GM12801 (cell line): Measurements from ENCODE around the gene ADGRD1.

Experiments used
- TF ChIP-seq, protein P1 (sequence below): IDR thresholded peaks from one replicate; pipeline ENCODE4 v1.5.1; 2011; ENCODE audit warnings: control low read depth; ENCODE audit not compliant: insufficient read length; ENCODE audit errors: extremely low read depth

ADGRD1 gene

DNA sequence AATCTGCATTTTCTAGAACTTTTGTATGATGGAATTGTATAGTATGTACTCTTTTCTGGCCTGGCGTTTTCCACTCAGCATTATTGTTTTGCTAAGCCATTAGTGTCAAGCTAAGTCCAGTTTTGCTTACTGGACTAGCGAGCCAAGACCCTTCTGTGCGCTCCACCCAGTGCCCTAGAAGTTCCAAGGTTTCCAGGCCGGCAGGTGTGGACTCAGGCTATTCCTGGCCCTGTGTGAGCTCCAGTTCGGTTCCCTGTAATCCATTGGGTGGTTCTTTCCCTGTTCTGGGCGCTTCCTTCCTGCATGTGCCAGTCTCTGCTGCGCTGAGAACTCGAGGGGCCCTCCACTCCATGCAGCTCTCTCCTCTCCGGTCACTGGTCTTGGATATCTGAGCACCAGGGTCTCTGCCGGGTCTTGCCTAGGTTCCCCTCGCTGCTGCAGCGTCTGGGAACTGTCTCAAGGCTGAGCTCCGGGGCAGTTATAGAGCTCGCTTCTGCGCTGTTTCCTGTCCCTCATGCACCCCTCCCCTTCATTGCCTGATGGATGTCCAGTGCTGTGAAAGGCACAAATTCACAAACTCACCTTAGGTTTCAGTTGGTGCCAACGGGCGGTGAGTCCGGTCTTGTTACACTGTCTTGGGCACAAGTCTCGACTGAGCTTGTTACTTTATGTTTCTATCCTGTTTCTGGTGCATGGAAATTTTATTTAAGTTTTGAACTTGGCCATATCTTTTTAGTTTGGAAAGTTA lies 100.8 kb downstream of the ADGRD1 start:
- TF ChIP-seq, protein P1, sequence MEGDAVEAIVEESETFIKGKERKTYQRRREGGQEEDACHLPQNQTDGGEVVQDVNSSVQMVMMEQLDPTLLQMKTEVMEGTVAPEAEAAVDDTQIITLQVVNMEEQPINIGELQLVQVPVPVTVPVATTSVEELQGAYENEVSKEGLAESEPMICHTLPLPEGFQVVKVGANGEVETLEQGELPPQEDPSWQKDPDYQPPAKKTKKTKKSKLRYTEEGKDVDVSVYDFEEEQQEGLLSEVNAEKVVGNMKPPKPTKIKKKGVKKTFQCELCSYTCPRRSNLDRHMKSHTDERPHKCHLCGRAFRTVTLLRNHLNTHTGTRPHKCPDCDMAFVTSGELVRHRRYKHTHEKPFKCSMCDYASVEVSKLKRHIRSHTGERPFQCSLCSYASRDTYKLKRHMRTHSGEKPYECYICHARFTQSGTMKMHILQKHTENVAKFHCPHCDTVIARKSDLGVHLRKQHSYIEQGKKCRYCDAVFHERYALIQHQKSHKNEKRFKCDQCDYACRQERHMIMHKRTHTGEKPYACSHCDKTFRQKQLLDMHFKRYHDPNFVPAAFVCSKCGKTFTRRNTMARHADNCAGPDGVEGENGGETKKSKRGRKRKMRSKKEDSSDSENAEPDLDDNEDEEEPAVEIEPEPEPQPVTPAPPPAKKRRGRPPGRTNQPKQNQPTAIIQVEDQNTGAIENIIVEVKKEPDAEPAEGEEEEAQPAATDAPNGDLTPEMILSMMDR, result no peak

DNA sequence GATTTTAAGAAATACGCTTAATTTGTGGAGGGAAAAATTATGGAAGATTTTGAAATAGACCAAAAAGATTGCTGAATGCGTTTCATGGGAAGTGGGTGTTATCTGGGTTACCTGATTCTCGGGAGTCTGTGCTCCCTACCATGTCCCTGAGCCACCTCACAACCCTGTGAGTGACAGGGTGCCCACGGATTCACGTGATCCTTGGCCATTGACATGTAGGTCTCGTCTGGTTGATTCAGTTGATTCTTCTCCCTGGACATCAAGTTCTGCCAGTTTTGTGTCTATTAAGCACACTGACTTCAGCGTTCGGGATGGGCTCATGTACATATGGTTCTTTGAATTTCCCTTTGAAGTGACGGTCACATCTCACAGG lies 101.4 kb downstream of the ADGRD1 start:
- TF ChIP-seq, protein P1, result no peak

DNA sequence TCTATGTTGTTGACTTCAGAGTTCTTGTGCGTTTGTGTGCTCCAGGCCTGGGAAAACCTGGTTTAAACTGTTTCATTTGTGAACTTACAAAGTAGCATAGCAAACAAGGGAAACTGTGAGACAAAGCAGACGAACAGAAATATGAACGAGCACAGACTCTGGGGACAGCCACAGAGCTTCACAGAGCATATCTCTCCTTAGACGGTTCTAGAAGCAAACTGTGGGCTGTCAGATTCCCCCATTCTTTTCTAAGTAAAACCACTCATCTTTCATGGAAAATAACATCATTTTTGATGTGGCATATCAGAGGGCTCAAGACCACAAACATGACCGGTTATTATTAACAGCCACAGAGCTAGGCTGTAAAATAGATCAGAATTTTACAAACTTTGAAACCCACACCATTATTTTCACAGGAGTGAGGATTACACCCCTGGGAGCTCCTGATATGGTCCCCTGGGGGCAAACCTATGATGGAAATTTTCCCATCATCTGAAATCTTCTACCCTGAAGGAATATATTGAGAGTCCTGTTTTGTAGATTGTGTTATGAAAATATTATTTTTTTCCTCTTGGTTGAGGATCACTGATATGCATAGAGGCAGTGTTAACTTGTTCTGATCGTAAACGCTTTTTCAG lies 102.0 kb downstream of the ADGRD1 start:
- TF ChIP-seq, protein P1, result no peak

DNA sequence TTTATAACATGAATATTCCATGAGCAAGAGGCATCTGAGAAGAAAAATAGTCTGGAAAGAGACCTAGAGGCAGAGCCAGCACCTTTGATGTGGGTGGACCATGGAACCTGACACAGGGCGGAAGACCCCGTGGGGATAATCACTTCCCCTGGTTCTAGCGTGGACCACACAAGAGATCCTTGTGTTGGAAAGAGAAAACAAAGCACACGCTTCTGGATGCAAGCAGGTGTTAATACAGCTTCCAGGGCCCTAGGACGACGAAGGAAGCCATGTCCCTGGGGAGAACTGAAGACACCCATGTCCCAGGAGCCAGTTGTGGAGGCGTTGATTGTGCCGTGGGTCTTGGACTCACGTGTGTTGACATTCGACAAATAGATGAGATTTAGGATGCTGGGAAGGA lies 102.9 kb downstream of the ADGRD1 start:
- TF ChIP-seq, protein P1, result no peak

DNA sequence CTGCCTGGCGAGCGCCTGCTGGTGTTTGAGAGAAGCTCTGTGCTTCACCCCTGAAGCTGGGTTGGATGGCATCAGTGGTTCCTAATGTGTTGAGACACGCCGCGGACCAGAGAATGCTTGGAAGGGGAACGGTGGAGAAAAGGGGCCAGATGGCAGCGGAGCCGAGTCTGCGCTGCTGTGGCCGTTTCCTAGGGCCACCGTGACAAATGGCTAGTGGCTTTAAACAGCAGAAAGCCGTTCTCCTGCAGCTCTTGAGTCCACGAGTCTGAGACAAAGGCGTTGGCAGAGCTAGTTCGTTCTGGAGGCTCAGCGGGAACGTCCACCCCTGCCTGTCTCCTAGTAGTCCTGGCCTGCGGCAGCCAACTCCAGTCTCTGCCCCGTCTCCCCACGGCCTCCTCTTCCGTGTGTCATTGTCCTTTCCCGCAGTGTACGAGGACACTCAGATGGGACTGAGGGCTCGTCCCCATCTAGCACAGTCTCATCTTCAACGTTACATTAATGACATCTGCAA lies 103.6 kb downstream of the ADGRD1 start:
- TF ChIP-seq, protein P1, result no peak

DNA sequence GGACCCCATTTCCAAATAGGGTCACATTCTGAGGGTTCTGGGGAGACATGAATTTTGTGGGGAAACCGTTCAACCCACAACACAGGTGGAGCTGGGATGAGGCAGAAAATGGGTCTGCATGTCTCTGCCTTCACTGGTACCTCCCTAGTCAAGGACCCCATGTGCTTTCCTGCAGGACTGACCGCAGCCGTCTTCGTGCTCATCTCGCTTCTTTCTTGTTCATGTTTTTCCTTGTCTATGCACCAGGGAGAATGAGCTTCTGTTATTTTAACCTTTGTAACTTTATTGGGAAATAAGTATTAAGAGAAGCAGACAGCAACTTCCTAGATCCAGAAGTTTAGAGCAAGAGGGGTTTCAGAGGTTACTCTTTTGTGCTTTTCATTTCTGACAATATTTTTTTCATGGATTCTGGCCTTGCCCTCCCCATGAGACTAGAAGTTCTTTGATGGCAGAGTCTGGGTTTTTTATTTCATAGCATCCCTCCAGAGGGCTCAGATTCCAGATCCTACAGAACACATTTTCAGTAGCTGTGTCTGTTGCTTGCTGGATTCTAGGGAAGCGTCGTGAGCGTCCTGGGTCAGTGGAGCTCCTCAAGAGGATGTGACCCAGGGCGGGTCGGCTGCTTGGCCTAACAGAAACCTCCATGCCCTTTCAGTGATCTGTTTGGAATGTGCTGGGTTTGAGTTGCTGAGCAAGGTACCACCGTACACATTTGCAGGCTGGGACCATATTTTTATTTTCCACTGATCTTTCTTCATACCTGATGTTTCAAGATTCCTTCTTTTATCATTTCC lies 104.2 kb downstream of the ADGRD1 start:
- TF ChIP-seq, protein P1, result no peak

DNA sequence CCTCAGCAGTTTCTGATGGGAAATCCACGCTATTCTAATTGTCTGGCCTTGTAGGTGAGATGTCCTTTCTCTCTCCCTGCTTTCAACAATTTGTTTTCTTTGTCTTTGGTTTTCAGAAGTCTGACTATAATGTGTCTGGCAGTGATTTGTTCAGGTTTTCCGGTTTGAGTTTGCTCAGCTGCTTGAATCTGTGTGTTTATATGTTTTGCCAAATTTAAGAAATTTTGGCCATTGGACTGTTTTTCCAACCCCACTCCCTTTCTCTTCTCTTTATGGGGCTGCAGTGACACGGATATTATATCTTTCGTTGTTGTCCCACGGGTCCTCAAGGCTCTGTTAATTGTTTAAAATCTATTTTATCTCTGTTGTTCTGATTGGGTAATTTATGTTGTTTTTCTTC lies 105.0 kb downstream of the ADGRD1 start:
- TF ChIP-seq, protein P1, result no peak
